DMS 273 treated with DMSO at 0.1 percent for 48 hours (cell line): Measurements from ENCODE around the gene GALR2.

ENCODE experiments used
- DNase-seq: peaks from one replicate; lab custom pipeline; 2025; lab: John Stamatoyannopoulos, UW

The GALR2 gene

GRCh38 chr17:76125922-76126321 is 51.3 kb downstream of the GALR2 start:
- no peak for DNase-seq
